Kidney epithelial cell (primary cell): ENCODE results near the gene GBP6. TPM values are rescaled to one million over a fixed set of nuclear protein-coding genes. Genes with fewer than 3 reads are reported as not detected.
"Not testable (repeated sequence)": the region's sequence is repeated elsewhere in the genome, so short reads cannot be mapped to it uniquely, and the experiment has no call there.

ENCODE experiments used
- DNase-seq: peaks from one replicate; pipeline ENCODE4 v3.0.0-alpha.2; 2010; ENCODE audit warnings: low read depth
- H3K27me3 ChIP-seq: 2 replicates; pipeline ENCODE4 v1.6.0; 2011; ENCODE audit warnings: low read length; ENCODE audit not compliant: control insufficient read depth, insufficient read depth
- H3K36me3 ChIP-seq: 2 replicates; pipeline ENCODE4 v1.5.1; 2011; ENCODE audit warnings: low read length; ENCODE audit not compliant: control insufficient read depth, insufficient read depth
- H3K4me3 ChIP-seq: 2 replicates; pipeline ENCODE4 v1.5.1; 2011; ENCODE audit warnings: low read depth, mild to moderate bottlenecking, control low read depth, low read length
- total RNA-seq: library from RNA; depleted of rRNA; stranded (reverse); fragments of >200 nt; gene quantifications from 2 replicates; pipeline ENCODE4 v1.2.3, GENCODE V29; 2015
- TF ChIP-seq, protein P1 (sequence below): IDR thresholded peaks from 2 replicates; pipeline ENCODE4 v1.5.1; 2011; ENCODE audit warnings: mild to moderate bottlenecking, moderate library complexity, low read length, control low read depth, inconsistent platforms; ENCODE audit not compliant: insufficient read depth, poor library complexity, severe bottlenecking

GBP6 gene
- total RNA-seq, 1 donor from 2014 or later: 0.21 TPM

- TF ChIP-seq, protein P1, sequence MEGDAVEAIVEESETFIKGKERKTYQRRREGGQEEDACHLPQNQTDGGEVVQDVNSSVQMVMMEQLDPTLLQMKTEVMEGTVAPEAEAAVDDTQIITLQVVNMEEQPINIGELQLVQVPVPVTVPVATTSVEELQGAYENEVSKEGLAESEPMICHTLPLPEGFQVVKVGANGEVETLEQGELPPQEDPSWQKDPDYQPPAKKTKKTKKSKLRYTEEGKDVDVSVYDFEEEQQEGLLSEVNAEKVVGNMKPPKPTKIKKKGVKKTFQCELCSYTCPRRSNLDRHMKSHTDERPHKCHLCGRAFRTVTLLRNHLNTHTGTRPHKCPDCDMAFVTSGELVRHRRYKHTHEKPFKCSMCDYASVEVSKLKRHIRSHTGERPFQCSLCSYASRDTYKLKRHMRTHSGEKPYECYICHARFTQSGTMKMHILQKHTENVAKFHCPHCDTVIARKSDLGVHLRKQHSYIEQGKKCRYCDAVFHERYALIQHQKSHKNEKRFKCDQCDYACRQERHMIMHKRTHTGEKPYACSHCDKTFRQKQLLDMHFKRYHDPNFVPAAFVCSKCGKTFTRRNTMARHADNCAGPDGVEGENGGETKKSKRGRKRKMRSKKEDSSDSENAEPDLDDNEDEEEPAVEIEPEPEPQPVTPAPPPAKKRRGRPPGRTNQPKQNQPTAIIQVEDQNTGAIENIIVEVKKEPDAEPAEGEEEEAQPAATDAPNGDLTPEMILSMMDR: no peak
- Histone ChIP-seq H3K36me3 (no peaks in the 10 kb centered on the region), H3K27me3 (no peaks in the 10 kb centered on the region), H3K4me3 (no peak overlapping the region)
- no peak for DNase-seq
Measured at GRCh38 chr1:89429062-89429461, 65.2 kb downstream of the GBP6 start.

- not testable (repeated sequence) for H3K4me3 ChIP-seq, DNase-seq, H3K27me3 ChIP-seq, H3K36me3 ChIP-seq
Measured at GRCh38 chr1:89429681-89430080, 65.8 kb downstream of the GBP6 start.

DNA sequence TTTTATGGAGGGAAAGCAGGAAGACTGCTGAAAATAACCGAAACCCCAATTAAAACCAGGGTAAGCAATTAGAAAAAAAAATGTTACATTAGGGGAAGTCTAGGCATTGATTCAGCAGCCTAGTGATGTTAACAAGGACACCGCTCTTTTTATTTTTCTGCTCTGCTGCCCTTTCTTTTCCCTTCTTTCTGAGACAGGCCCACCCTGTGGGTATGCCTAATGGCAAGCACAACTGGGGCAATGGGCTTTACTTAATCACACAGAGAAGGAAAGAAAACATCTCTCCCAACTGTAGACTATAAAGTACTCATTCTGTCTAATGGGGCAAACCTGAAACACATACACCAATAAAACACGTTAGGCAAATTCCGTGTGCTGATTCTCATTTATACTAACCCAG lies 69.6 kb downstream of the GBP6 start:
- DNase-seq: no peak
- Histone ChIP-seq H3K4me3 (no peak overlapping the region), H3K27me3 (no peaks in the 10 kb centered on the region), H3K36me3 (no peaks in the 10 kb centered on the region)
- TF ChIP-seq, protein P1: no peak

GRCh38 chr1:89434058-89434780 lies 70.4 kb downstream of the GBP6 start:
- H3K36me3 ChIP-seq, DNase-seq, H3K27me3 ChIP-seq, H3K4me3 ChIP-seq: not testable (repeated sequence)

Other genes starting within 250 kb of the GBP6 start
- 2.2 and 2.7 TPM in 2 replicates for gene GBP2, start 237.9 kb upstream of the GBP6 start, total RNA-seq
- not detected in 2 replicates for gene GBP7, start 188.1 kb upstream of the GBP6 start, total RNA-seq
- 0.50 and 1.2 TPM in 2 replicates for gene GBP4, start 165.1 kb upstream of the GBP6 start, total RNA-seq
- gene GBP5, start 91.2 kb upstream of the GBP6 start, total RNA-seq: 0.33 TPM in 1 of 2 replicates, not detected in the other
- gene LRRC8B, start 160.8 kb downstream of the GBP6 start, total RNA-seq: 8.9 and 19.0 TPM in 2 replicates